GM23338 (cell line): ENCODE measurements around the gene BICC1. TPM values are rescaled to one million over a fixed set of nuclear protein-coding genes. Genes with fewer than 3 reads are reported as not detected.

Experiments used
- ATAC-seq: fragments of 200-7000 bp; cut with Tn5 transposase; 3 replicates; pipeline ENCODE4 v1.9.1; 2020
- DNase-seq: peaks from one replicate; pipeline ENCODE4 v3.0.0-alpha.2; 2015; ENCODE audit warnings: low spot score
- H2AFZ ChIP-seq: fragments of 200-600 bp; sonication (generic); 2 replicates; pipeline ENCODE4 v1.8.0; 2016; ENCODE audit warnings: antibody characterized with exemption, mild to moderate bottlenecking, moderate library complexity
- H3F3A ChIP-seq: fragments of 200-600 bp; sonication (generic); replicated peaks from 2 replicates; pipeline ENCODE4 v1.8.0; 2017; ENCODE audit warnings: antibody characterized with exemption, mixed run types, low read depth
- H3K27ac ChIP-seq: fragments of 200-600 bp; sonication (generic); 2 replicates; pipeline ENCODE4 v1.6.1; 2016; ENCODE audit warnings: low read depth
- H3K27me3 ChIP-seq: fragments of 200-600 bp; sonication (generic); 2 replicates; pipeline ENCODE4 v1.8.0; 2016; ENCODE audit warnings: mild to moderate bottlenecking, mixed run types, moderate library complexity; ENCODE audit not compliant: insufficient read depth
- H3K36me3 ChIP-seq: fragments of 200-600 bp; sonication (generic); 2 replicates; pipeline ENCODE4 v1.8.0; 2016; ENCODE audit warnings: mild to moderate bottlenecking; ENCODE audit not compliant: insufficient read depth
- H3K4me1 ChIP-seq: fragments of 200-600 bp; sonication (generic); 2 replicates; pipeline ENCODE4 v1.8.0; 2016; ENCODE audit warnings: mild to moderate bottlenecking, moderate library complexity; ENCODE audit not compliant: insufficient read depth
- H3K4me2 ChIP-seq: fragments of 200-600 bp; sonication (generic); 2 replicates; pipeline ENCODE4 v1.7.1; 2017; ENCODE audit warnings: mixed run types
- H3K4me3 ChIP-seq: fragments of 200-600 bp; sonication (generic); 2 replicates; pipeline ENCODE4 v1.6.1; 2016; ENCODE audit warnings: mixed run types
- H3K79me2 ChIP-seq: fragments of 200-600 bp; sonication (generic); replicated peaks from 2 replicates; pipeline ENCODE4 v1.8.0; 2017; ENCODE audit warnings: mild to moderate bottlenecking; ENCODE audit not compliant: insufficient read depth
- H3K9me2 ChIP-seq: fragments of 200-600 bp; sonication (generic); 2 replicates; pipeline ENCODE4 v1.8.0; 2017; ENCODE audit not compliant: insufficient read depth
- H4K20me1 ChIP-seq: fragments of 200-600 bp; sonication (generic); replicated peaks from 2 replicates; pipeline ENCODE4 v1.8.0; 2017; ENCODE audit warnings: mild to moderate bottlenecking; ENCODE audit not compliant: insufficient read depth
- H3K27ac Mint-ChIP-seq: 2 replicates; pipeline ENCODE4 v1.8.0; 2020; ENCODE audit warnings: inconsistent platforms, mild to moderate bottlenecking, moderate library complexity, mixed read lengths
- H3K27me3 Mint-ChIP-seq: 3 replicates; pipeline ENCODE4 v1.8.0; 2022; ENCODE audit warnings: low read depth, mild to moderate bottlenecking, moderate library complexity, mixed read lengths, inconsistent platforms; ENCODE audit not compliant: insufficient read depth, poor library complexity
- H3K36me3 Mint-ChIP-seq: 3 replicates; pipeline ENCODE4 v1.8.0; 2021; ENCODE audit warnings: low read depth, mild to moderate bottlenecking, inconsistent platforms, moderate library complexity, mixed read lengths
- H3K4me1 Mint-ChIP-seq: 3 replicates; pipeline ENCODE4 v1.8.0; 2020; ENCODE audit warnings: mild to moderate bottlenecking, inconsistent platforms, mixed read lengths
- H3K4me3 Mint-ChIP-seq: 3 replicates; pipeline ENCODE4 v1.8.0; 2021; ENCODE audit warnings: moderate library complexity, mild to moderate bottlenecking, inconsistent platforms, mixed read lengths
- H3K9me3 Mint-ChIP-seq: 3 replicates; pipeline ENCODE4 v1.8.0; 2020; ENCODE audit warnings: moderate library complexity, mild to moderate bottlenecking, inconsistent platforms, mixed read lengths
- CREB1 ChIP-seq: fragments of 250-450 bp; sonication (Bioruptor Pico); IDR thresholded peaks from 2 replicates; pipeline ENCODE4 v1.5.0; 2020; ENCODE audit warnings: low read depth, mild to moderate bottlenecking, moderate library complexity
- EZH2 ChIP-seq: fragments of 200-600 bp; sonication (generic); IDR thresholded peaks from one replicate; pipeline ENCODE4 v1.8.0; 2017; ENCODE audit warnings: antibody characterized with exemption, mild to moderate bottlenecking, low read depth; ENCODE audit not compliant: unreplicated experiment
- EZH2phosphoT487 ChIP-seq: fragments of 200-600 bp; sonication (generic); IDR thresholded peaks from one replicate; pipeline ENCODE4 v1.8.1; 2018; ENCODE audit warnings: antibody characterized with exemption; ENCODE audit not compliant: unreplicated experiment
- NANOG ChIP-seq: IDR thresholded peaks from 2 replicates; pipeline ENCODE4 v1.6.1; 2016; ENCODE audit warnings: antibody characterized with exemption, borderline replicate concordance
- POLR2AphosphoS5 ChIP-seq: IDR thresholded peaks from 2 replicates; pipeline ENCODE4 v1.6.1; 2016; ENCODE audit warnings: antibody characterized with exemption, low read depth
- STAT1 ChIP-seq: IDR thresholded peaks from one replicate; pipeline ENCODE4 v1.6.1; 2016; ENCODE audit warnings: antibody characterized with exemption; ENCODE audit not compliant: unreplicated experiment
- polyA plus RNA-seq: library from polyadenylated mRNA; unstranded; fragments of >200 nt; fragmentation: Nextera tagmentation; extraction: Ambion mirVana; gene quantifications from 2 replicates; pipeline ENCODE4 v1.2.1, GENCODE V29; 2016
- total RNA-seq: library from RNA; depleted of rRNA; stranded (reverse); fragments of >200 nt; shearing (Covaris generic); gene quantifications from 2 replicates; pipeline ENCODE4 v1.2.3, GENCODE V29; 2014
- TF ChIP-seq, protein P1 (sequence below), 2 experiments: fragments of 200-600 bp in 1 of 2; sonication (generic) in 1 of 2; conservative IDR thresholded peaks; 2 replicates each; pipeline versions ENCODE4 v1.5.1 to v1.6.1; 2016 to 2017; ENCODE audit warnings: antibody characterized with exemption in 2 of 2, low read depth in 2 of 2, mild to moderate bottlenecking in 2 of 2, moderate library complexity in 1 of 2
- TF ChIP-seq, protein P2 (sequence below): IDR thresholded peaks from one replicate; pipeline ENCODE4 v1.6.1; 2018; ENCODE audit warnings: antibody characterized with exemption; ENCODE audit not compliant: unreplicated experiment
- TF ChIP-seq, protein P3 (sequence below): fragments of 250-450 bp; sonication (Bioruptor Pico); IDR thresholded peaks from 2 replicates; pipeline ENCODE4 v1.5.0; 2020; ENCODE audit warnings: mild to moderate bottlenecking, moderate library complexity

BICC1 gene
- total and polyA plus RNA-seq, 2 experiments from 2014 or later: 1.3 to 2.2 TPM

DNA sequence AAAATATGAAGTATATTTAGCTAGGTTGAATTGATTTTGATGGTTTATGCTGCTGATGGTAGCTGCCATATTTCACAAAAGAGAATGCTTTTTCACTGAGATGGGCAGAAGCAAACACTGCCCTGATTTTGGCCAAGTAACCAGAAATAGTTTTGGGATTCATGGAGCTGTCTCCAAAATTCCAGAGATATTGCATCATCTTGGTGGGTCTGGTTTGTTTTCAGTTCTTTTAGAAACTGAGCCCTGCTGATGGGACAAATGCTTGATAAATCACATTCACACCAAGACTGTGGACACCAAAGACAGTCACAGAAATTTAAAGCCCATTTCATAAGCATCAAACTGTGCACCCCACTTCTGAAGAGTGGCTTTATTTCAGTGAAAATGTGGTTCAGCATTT is 140.5 kb downstream of the BICC1 start:
- H3K4me1 ChIP-seq: no peaks in the 10 kb centered on the region
- Mint-ChIP-seq H3K9me3 (no peaks in the 10 kb centered on the region; the same call in 2 of the 3 replicates), H3K27me3 (peaks cover 1% of the 10 kb centered on the region), H3K36me3 (no peaks in the 10 kb centered on the region), H3K4me3 (no peak overlapping the region), H3K27ac (no peak overlapping the region), H3K4me1 (peaks cover 7% of the 10 kb centered on the region; the same call in 2 of the 3 replicates)
- DNase-seq: no peak
- ATAC-seq: no peak
- no peaks in the 10 kb centered on the region for H3K9me2 ChIP-seq
- H3K27me3 ChIP-seq: no peaks in the 10 kb centered on the region
- no peak for TF ChIP-seq EZH2
- TF ChIP-seq CREB1 (CRISPR knock-in tag): no peak
- TF ChIP-seq, protein P1, sequence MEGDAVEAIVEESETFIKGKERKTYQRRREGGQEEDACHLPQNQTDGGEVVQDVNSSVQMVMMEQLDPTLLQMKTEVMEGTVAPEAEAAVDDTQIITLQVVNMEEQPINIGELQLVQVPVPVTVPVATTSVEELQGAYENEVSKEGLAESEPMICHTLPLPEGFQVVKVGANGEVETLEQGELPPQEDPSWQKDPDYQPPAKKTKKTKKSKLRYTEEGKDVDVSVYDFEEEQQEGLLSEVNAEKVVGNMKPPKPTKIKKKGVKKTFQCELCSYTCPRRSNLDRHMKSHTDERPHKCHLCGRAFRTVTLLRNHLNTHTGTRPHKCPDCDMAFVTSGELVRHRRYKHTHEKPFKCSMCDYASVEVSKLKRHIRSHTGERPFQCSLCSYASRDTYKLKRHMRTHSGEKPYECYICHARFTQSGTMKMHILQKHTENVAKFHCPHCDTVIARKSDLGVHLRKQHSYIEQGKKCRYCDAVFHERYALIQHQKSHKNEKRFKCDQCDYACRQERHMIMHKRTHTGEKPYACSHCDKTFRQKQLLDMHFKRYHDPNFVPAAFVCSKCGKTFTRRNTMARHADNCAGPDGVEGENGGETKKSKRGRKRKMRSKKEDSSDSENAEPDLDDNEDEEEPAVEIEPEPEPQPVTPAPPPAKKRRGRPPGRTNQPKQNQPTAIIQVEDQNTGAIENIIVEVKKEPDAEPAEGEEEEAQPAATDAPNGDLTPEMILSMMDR (conservative IDR thresholded peaks at IDR 0.05; ENCODE audit: low read depth in 2 of 2): no peak
- TF ChIP-seq, protein P2, sequence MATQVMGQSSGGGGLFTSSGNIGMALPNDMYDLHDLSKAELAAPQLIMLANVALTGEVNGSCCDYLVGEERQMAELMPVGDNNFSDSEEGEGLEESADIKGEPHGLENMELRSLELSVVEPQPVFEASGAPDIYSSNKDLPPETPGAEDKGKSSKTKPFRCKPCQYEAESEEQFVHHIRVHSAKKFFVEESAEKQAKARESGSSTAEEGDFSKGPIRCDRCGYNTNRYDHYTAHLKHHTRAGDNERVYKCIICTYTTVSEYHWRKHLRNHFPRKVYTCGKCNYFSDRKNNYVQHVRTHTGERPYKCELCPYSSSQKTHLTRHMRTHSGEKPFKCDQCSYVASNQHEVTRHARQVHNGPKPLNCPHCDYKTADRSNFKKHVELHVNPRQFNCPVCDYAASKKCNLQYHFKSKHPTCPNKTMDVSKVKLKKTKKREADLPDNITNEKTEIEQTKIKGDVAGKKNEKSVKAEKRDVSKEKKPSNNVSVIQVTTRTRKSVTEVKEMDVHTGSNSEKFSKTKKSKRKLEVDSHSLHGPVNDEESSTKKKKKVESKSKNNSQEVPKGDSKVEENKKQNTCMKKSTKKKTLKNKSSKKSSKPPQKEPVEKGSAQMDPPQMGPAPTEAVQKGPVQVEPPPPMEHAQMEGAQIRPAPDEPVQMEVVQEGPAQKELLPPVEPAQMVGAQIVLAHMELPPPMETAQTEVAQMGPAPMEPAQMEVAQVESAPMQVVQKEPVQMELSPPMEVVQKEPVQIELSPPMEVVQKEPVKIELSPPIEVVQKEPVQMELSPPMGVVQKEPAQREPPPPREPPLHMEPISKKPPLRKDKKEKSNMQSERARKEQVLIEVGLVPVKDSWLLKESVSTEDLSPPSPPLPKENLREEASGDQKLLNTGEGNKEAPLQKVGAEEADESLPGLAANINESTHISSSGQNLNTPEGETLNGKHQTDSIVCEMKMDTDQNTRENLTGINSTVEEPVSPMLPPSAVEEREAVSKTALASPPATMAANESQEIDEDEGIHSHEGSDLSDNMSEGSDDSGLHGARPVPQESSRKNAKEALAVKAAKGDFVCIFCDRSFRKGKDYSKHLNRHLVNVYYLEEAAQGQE: no peak
- no peak for TF ChIP-seq POLR2AphosphoS5
- no peak for TF ChIP-seq NANOG
- no peak overlapping the region for H2AFZ ChIP-seq
- H4K20me1 ChIP-seq: no peaks in the 10 kb centered on the region
- H3K36me3 ChIP-seq: no peaks in the 10 kb centered on the region
- no peak overlapping the region for H3K4me3 ChIP-seq
- no peaks in the 10 kb centered on the region for H3K79me2 ChIP-seq
- H3K4me2 ChIP-seq: no peak overlapping the region
- no peak overlapping the region for H3K27ac ChIP-seq
- H3F3A ChIP-seq: no peaks in the 10 kb centered on the region

DNA sequence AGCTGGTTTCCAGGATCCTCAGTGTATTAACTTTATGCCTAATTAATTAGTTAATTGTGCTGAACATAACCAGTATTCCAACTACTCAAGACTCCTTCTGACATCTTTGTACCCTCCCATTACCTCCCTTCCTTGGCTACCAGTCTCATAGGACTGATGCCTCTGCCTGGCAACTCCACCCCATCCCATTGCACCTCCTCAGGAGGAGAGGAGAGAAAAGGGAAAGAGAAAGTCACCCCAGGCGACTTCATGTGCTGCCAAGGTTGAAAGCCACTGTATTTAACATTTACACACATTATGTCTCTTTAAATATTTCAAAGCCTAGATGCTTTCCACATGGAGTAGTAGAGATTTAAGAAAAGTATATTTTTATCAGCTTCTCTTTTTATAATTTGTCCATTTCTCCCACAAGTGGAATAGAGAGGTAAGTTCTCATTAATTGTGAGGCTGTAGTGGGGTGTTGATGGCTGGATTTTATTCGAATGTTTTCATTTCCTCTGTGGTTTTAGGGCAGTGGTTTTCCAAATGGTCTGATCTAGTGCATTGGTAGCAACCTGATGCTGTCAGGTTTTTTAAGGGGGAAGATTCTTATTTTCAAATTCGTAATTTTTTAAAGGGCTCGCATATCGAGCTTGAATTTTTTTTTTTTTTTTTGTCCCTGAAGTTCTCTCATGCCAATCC is 148.0 kb downstream of the BICC1 start:
- H3K4me3 Mint-ChIP-seq: no peak overlapping the region
- Histone ChIP-seq H2AFZ (no peak overlapping the region; the same call in 1 of the 2 replicates), H3K4me3 (no peak overlapping the region), H3F3A (no peaks in the 10 kb centered on the region), H3K79me2 (no peaks in the 10 kb centered on the region), H3K4me1 (no peaks in the 10 kb centered on the region), H3K4me2 (no peak overlapping the region), H3K36me3 (0 out of 2 replicates have a peak, but pooled peaks cover 6% of the 10 kb centered on the region), H3K27me3 (no peaks in the 10 kb centered on the region), H4K20me1 (no peaks in the 10 kb centered on the region), H3K27ac (no peak overlapping the region), H3K9me2 (no peaks in the 10 kb centered on the region)
- peaks cover 26% of the 10 kb centered on the region for H3K9me3 Mint-ChIP-seq
- peaks cover 26% of the 10 kb centered on the region for H3K36me3 Mint-ChIP-seq
- no peak for DNase-seq
- H3K27me3 Mint-ChIP-seq: no peaks in the 10 kb centered on the region
- peaks cover 3% of the 10 kb centered on the region; the same call in 2 of the 3 replicates for H3K4me1 Mint-ChIP-seq
- ATAC-seq: no peak
- no peak overlapping the region for H3K27ac Mint-ChIP-seq
- TF ChIP-seq EZH2phosphoT487: no peak
- no peak for TF ChIP-seq STAT1
- TF ChIP-seq, protein P3, sequence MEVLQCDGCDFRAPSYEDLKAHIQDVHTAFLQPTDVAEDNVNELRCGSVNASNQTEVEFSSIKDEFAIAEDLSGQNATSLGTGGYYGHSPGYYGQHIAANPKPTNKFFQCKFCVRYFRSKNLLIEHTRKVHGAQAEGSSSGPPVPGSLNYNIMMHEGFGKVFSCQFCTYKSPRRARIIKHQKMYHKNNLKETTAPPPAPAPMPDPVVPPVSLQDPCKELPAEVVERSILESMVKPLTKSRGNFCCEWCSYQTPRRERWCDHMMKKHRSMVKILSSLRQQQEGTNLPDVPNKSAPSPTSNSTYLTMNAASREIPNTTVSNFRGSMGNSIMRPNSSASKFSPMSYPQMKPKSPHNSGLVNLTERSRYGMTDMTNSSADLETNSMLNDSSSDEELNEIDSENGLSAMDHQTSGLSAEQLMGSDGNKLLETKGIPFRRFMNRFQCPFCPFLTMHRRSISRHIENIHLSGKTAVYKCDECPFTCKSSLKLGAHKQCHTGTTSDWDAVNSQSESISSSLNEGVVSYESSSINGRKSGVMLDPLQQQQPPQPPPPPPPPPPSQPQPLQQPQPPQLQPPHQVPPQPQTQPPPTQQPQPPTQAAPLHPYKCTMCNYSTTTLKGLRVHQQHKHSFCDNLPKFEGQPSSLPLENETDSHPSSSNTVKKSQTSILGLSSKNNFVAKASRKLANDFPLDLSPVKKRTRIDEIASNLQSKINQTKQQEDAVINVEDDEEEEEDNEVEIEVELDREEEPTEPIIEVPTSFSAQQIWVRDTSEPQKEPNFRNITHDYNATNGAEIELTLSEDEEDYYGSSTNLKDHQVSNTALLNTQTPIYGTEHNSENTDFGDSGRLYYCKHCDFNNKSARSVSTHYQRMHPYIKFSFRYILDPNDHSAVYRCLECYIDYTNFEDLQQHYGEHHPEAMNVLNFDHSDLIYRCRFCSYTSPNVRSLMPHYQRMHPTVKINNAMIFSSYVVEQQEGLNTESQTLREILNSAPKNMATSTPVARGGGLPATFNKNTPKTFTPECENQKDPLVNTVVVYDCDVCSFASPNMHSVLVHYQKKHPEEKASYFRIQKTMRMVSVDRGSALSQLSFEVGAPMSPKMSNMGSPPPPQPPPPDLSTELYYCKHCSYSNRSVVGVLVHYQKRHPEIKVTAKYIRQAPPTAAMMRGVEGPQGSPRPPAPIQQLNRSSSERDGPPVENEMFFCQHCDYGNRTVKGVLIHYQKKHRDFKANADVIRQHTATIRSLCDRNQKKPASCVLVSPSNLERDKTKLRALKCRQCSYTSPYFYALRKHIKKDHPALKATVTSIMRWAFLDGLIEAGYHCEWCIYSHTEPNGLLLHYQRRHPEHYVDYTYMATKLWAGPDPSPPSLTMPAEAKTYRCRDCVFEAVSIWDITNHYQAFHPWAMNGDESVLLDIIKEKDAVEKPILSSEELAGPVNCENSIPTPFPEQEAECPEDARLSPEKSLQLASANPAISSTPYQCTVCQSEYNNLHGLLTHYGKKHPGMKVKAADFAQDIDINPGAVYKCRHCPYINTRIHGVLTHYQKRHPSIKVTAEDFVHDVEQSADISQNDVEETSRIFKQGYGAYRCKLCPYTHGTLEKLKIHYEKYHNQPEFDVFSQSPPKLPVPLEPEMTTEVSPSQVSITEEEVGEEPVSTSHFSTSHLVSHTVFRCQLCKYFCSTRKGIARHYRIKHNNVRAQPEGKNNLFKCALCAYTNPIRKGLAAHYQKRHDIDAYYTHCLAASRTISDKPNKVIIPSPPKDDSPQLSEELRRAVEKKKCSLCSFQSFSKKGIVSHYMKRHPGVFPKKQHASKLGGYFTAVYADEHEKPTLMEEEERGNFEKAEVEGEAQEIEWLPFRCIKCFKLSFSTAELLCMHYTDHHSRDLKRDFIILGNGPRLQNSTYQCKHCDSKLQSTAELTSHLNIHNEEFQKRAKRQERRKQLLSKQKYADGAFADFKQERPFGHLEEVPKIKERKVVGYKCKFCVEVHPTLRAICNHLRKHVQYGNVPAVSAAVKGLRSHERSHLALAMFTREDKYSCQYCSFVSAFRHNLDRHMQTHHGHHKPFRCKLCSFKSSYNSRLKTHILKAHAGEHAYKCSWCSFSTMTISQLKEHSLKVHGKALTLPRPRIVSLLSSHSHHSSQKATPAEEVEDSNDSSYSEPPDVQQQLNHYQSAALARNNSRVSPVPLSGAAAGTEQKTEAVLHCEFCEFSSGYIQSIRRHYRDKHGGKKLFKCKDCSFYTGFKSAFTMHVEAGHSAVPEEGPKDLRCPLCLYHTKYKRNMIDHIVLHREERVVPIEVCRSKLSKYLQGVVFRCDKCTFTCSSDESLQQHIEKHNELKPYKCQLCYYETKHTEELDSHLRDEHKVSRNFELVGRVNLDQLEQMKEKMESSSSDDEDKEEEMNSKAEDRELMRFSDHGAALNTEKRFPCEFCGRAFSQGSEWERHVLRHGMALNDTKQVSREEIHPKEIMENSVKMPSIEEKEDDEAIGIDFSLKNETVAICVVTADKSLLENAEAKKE (CRISPR knock-in tag): no peak
